Activated naive CD4-positive, alpha-beta T cell treated with anti-CD3 and anti-CD28 coated beads, Interleukin-2, amount 50 U/mL, for 16 hours (primary cell): ENCODE results near the gene ZIC2.

Experiments used
- DNase-seq: peaks from one replicate; pipeline ENCODE4 v3.0.0-alpha.2; 2020

Gene ZIC2

DNA sequence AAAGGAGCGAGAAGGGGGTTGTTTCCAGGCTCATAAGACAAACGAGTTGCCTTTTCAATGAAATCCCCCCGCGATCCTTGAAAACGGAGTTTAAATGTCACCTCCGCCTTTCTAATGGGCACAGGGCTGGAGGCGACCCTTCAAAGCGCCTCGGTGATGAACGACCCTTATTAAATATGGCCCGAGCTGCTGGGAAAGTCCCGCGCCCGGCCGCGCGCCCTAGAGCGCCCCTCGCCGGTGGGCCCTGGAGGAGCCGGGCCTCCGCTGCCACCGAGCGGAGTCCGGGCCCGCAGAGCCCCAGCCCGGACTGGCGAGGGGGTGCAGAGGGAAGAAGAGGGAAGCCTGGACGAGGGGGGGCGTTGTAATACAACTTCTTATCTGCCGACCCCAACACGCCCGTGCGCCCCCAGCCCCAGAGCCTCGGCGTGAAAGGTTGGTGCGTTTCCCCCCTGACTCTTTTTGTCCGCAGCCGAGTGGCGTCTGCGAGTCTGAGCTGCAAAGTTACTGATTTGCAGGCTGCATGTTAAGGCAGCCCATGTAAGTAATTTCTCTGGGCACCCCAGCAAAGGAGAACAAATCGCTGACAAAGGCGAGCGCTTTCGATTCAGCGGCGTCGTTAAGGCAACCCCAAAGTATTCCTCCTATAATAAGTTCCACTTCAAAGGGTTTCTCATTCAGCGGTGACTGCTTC is 21.9 kb upstream of the ZIC2 start:
- no peak for DNase-seq

DNA sequence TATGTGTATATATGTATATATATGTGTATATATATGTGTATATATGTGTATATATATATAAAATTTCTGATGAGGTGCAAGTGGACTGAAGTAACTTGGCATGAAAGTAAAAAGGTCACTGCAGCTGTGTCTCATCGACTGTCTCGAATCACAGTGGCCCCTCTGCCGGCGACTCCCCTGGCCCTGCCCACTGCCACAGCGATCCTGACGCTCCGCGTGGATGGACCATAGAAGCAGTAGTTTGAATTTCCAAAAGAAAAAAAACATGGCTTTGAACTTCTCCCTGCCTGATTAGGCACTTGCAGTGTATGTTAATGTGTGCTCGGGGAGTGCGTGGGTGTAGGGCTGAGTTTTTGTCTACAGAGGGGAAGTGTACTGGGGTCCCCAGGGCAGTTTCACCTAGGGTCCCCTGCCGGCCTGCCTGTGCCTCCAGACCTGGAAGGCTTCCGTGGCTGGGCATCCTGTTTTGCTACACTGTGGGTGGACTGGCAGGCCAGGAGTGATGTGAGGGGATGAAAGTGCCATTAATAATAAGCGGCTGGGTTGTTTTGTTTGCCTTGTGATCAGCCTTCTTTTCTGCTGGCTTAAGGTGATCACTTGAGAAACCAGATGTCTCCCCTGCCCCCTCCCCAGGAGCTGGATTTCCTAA is 20.8 kb upstream of the ZIC2 start:
- DNase-seq = no peak

DNA sequence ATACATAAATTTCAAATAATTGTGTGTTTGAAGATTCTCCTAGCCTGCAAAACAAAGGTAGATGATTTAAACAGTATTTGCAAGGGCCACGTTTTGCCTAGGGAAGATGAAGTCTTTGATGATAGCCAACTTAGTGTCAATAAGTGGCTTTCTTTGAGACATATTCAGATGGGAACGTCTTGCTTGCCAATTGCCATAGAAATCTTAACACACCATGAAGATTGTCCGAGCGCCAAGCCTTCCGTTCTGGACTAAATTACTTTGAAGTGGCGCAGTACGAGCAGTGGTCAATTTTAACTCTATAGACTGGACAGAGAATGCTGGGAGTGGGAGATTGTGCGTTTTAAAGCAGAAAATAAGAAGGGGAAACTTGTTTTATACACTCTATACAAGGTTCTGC is 19.9 kb upstream of the ZIC2 start:
- DNase-seq = no peak

DNA sequence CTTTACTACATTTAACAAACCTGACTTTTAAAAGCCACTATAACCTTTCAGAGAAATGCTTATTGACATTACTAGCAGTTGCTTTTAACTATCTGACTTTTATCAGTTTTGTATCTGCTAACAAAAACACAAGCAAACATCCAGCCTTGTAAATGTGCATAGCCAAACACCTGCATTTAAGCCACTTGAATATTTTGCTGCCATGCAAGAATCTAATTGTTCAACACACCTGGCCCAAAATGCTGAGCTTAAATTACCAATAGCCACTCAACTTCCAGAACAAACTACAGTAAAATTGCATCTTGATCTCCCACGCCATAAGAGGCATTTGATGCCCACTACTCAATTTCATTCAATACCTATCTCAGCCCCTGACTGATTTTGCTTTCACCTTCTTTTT is 19.3 kb upstream of the ZIC2 start:
- no peak for DNase-seq

DNA sequence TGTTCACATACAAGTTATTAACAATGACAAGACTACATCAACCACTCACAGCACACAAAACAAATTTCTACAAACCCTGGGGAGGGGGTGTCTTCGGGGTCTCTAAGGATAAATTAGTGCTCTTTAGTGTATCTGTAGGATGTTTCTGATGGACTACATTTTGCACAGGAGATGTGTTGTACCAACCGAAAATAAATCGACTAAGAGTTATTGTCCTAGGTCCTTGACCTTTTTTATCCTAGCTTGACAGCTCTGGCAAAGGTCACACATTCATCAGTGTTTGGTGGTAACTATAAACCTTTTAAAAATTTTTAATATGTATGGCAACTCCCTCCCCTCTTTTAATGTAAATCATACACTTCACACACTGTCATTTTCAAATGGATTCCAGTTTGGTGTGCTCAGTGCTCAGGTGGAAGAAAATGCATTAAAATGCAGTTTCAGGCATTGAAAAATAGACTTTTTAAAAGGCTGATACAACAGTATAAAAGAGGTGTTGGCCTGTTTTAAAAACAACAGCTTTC is 17.7 kb upstream of the ZIC2 start:
- DNase-seq = no peak

DNA sequence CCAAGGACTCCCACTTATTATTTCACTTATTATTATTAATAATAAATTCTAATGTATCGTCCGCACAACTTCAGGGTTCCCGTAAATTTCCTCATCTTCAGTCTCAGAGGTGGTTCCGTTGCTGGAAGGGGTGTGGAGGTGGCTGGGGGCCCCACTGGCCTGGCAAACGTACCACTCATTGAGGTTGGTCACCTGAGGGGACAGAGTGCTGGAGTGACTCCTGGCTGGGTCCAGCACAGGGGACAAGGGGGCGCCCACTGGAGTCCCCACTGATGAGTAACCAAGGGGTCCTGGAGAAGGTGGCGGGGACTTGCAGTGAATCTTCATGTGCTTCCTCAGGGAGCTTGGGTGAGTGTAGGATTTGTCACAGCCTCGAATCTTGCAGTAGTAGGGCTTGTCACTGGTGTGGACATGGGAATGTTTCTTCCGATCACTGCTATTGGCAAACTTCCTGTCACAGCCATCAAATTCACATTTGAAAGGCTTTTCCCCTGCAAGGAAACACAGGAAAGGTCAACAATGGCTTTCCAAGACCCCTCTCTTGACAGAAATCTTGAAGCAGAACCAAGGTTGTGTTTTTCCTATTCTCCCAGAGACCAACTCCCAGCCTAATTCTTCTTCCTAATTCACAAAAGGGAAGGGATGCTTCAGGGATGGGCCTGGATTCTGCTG is 16.1 kb upstream of the ZIC2 start:
- no peak for DNase-seq

DNA sequence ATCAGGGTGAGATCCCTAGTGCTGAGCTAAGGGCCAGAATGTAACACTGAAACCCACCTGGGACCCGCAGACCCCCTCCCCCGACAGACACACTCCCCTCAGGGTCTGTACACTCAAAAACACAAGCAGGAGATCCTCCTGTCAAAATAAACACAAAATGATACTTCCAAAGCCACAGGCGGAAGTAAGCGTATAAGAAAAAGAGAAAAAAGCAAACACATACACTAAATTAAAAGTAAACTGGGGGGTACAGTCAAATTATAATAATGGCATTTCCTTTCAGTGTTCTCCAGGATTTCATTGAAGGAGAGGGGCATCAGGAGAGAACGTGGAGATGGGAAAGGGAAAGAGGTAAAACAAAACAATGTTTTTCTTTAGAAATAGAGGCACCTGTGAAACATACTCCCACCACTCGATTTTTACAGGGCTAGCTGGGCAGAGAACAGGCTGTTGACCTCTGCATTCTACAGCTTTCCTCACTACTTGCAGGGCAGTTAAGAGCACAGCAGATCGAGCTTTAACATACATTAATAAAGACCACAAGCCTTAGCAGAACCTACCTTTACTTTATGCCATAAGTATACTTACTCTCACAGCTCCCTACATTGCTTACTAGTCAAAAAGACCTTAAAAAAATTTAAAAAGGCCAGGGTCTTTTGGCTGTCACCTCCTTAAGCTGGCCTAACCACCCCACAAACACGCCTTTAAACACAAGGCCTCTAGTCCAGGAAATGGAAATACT is 15.3 kb upstream of the ZIC2 start:
- DNase-seq = no peak

DNA sequence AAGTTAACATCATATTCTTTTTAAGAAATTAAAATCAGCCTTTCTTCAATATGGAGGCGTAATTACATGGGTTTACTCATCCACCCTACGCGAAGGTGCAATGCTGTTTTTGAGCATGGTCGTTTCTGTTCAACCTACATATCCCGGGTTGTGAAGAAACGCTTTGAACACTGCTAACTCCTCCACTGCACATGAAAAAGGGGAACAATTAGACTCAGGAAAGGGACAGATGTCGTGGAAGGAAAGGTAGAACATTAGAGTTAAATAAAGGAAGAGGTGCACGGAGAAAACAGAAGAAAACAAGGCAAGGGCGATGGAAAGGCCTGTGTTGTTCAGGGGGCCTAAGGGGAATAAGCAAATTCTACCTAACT is 14.1 kb upstream of the ZIC2 start:
- DNase-seq = no peak

DNA sequence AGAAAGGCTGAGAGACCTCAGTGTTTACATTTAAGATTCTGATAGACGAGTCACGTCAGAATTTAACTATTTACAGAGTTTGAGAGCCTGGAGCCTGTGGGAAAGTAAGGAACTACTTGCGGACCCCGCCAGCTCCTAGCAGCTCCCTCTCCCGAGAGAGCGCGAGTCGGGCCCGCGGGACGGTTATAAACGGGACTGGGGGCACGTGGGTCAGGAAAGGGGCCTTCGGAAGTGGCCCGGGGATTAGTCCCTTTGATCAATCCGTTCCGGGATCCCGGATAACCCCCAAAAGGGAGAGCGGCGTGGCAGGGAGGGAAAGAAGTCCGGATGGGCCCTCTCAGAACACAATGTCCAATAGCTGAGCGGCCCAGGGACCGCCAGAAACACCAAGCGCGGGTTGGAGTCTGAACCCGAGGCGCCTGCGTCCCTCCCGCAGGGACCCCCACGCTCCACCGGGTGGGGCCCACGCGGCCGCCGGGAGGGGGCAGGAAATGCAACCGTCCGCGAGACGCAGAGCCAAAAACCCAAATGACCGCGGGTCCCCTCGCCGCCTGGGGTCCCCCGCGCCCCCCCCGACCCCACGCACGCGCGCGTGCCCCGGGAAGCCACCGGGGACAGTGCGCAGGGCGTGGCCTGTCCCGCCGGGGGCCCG is 13.6 kb upstream of the ZIC2 start:
- no peak for DNase-seq

DNA sequence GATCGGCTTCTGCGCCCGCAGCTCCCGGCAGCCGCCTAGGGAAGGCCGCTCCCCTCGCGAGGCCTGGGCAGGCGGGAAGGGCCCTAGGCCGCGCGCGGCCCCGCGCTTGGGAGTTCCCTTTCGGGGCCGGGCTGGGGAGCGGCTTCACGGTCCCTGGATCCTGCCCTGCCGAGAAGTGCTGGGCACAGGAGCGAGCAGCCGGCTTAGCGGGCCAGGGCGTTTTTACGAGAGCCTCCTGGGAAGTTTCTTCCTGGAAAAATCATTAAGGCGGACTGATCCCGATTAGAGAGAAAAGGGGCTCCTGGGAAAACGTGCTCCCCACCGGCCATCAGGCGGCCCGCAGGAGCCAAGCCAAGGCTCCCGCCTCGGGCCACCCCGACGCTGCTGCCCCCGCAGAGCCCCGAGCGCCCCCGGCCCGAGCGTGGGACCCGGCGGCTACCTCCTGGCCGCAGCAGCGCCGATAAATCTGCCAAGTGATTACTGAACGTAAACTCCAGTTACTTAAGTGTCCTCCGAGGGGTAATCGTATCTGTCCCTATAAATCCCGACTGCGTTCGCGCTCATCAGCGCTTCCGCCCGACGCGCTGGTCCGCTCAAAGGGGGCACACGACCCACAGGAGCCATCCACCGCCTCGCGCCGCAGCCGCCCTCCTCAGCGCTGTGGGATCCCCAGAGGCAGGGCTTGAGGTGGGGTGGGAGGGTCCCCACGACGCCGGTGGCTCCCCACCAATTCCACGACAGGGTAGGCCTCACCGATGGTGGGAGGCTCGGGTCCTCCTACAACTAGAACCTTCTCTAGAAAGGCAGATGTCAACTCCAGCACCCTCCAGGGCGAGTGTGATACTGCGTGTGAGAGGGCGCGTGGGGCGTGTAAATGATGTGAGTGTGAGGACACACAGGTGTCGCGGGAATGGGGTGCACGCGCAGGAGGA is 12.8 kb upstream of the ZIC2 start:
- DNase-seq = no peak

DNA sequence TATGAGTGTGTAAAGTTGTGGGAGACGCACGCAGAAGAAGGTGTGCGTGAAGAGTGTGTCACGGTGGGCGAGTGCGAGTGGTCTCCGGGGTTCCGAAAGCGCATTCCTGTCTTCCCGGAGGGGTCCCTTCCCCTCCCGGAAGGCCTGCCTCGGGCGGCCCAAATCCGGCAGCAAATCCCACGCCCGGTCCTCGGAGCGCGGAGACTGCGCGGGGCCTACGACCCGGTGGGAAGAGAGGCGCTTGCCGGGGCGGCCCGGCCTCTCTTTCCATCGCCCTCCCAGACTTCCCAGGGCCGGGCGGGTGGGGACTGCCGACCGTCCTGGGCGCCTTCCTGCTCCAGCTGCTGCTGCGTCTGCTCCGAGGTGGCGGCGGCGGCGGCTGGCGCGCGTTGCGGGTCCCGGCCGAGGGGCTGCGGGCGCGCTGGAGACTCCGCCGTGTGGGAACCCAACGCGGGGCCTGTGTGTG is 12.1 kb upstream of the ZIC2 start:
- no peak for DNase-seq

DNA sequence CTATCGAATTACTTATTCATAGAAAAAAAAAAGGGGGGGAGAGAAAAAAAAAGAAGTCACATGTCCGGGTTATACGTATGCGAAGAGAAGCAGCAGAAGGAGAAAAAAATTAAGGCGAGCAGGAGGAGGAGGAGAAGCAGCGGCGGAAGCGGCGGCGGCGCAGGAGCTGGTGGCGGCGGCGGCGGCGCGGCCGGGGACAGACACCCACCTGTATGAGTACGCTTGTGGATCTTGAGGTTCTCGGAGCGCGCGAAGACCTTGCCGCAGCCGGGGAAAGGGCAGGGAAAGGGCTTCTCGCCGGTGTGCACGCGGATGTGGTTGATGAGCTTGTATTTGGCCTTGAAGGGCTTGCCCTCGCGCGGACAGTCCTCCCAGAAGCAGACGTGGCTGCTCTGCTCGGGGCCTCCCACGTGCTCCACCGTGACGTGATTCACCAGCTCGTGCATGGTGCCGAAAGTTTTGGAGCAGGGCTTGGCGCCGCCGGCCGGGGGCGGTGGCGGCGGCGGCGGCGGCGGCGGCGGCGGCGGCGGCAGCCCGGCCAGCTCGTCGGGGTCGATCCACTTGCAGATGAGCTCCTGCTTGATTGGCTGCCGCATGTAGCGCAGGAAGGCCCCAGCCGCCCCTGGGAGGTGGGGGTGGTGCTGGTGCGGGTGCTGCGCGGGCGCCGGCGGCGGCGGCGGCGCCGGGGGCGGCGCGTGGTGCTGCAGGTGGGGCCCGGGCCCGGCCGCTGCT is 11.5 kb upstream of the ZIC2 start:
- no peak for DNase-seq

DNA sequence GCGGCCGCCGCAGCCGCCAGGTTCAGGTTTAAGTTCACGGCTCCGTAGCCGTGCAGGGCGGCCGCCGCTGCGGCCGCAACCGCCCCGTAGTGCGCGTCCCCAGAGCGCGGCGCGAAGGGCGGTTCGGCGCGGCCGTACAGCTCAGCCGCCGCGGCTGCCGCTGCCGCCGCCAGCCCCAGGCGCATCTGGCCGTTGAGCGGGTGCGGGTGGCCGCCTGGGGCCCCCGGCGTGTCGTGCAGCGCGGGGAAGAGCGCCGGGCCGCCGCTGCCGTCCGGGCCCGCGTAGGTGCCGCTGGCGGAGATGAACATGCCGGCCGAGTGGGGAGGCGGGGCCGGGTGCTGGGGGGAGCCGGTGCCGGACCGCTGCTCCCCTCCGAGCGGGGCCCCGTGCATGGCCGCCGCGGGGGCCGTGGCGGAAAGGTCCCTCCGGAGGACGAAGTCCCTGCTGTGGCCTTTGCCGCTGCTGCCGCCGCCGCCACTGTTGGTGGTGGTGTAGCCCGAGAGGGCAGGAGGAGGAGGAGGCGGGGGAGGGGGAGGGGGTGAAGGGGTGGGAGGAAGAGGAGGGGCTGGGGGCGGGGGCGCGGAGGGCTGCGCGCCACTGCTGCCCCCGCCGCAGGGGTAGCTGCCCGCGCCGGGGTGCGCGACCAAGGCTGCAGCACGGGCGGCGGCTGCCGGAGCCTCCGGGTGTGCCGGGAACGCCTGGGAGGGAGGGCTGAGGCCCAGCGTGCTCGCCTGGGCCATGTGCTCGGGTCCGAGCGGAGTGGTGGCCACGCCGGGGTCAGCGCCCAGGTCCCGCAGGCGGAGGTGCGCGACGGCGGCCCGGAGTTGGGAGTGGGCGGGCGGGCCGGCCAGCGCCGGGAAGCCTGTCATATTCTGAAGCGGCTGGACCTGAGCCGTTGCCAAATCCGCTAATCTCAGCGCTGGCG is 10.7 kb upstream of the ZIC2 start:
- no peak for DNase-seq

DNA sequence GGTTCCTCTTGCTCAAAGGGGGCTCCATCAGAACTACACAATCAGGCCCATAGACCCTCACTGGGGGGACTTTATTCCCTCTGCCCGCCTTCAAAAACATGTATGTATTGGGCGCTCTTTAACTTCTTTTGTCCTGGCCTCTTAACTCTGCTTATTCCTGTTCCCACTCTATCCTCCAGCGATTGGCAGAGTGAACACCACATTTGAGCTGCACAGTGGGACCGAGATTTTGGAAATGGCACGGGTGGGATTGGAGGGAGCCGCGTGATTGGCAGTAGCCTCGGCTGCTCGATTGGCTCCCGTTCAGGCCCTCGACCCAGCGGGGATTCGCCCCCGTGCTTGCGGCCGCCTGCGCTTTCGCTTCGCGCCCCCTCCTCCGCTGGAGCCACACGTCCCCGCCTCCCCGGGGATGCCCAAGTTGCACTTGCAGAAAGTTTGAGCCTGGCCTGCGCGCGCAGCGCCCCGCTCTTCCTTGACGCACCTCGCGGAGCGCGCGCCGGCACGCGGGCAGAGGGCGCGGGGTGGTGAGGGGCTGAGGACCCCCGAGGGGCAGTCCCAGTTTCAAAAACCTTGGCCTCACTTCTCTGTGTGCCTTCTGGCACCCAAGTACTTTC is 9.9 kb upstream of the ZIC2 start, which contains the start of gene ZIC5:
ZIC5 (minus strand) TSS at position 192 of the 614 bp plus-strand sequence; CDS start at position 28, 164 bp downstream.
- DNase-seq = no peak

DNA sequence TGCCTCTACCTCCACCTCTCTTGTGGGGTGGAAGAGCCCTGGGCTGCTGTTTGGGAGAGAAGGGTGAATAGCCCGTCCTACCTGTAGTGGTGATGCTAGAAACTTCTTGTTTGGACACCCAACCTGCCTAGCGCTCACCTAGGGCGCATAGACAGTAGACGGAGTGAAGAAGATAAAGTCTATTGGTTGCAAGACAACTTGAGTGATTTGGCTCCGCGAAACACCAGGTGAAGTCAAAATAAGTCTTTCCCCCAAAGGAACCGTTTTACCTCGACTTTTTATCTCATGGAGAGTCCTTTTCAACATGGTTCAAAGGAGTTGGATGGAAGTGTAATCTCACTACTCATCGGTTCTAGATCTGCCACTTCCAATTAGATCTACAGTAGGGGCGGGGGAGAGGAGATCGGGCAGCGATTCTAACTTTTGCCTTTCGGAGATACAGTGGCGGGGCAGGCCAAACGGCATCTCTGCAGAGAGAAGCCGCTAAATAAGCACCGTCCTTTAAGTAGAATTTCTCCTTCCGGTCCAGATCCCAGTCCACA is 9.3 kb upstream of the ZIC2 start:
- no peak for DNase-seq

DNA sequence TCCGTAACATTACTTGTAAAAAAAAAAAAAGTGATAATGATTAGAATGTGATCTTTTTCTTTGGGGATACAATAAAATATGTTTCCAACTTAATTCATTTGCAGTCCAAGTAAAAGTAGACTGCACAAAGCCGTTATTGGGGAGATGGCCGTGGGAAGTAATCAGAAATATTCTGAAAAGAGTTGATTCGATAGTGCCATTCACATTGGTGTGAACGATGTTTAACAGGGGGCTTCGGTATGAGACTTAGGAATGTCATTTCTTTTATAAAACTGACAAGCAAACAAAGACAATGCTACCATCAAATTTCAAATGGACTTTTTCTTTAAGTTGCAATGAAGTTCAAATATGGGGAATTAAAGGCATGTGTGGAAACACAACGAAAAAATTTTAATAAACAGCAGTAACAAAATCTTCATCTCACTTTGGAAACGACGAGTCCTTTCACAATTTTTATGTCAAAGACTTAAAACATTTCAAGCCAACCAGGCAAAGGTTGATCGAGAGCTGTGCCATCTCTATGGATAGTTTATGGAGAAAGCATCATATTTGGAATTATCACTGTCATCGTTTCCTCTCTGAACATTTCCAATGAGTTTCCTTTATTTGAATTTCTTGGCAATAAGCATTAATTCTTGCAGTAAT is 8.3 kb upstream of the ZIC2 start:
- no peak for DNase-seq

DNA sequence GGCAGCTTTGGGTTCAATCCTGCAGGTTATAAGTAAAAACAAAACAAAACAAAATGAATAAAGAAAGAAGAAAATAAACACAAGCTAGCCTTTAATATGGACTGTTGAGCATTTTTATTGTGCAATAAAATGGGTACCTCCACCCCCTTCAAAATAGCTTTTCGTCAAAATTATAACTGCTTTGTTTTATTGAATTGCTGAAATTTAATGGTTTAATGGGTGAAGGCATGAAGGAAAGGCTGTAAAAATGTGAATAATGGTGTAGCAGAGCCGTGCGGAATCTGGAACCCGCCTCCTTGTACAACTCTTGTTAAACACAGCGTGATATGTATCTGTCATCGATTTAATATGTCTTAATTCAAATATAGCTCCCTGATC is 7.8 kb upstream of the ZIC2 start:
- DNase-seq = no peak

DNA sequence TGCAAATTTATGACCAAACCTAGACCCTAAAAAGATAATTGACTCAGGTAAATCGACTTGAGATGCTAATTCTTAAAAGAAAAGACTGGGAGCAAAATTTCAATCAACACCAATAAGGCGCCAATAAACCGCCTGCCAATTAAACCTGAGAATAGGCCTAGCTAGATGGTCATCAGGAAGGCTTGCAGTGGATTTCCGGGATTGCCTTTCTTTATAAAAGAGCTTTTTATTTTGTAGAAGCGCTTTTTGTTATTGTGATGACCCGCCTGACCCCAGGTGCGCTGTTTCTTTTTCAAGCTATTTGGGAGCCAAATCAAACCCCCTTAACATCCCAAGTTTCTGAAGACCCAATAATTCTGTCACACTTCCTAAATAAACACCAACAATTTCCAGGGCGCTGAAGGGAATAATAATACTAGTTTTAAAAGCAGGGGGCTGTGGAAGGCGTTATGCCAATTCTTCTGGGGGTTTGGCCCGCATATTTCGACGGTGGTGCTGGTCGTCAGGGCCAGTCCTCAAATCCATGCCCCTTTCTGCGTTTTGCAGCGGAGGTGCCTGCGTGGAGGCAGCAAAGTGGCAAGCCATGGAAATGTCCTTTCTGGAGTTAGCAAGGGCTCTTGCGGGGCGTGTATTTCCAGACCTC is 7.2 kb upstream of the ZIC2 start:
- DNase-seq = no peak
